ENCODE results near the gene LRRC40. TPM values are rescaled to one million over a fixed set of nuclear protein-coding genes. Genes with fewer than 3 reads are reported as not detected.
A peak's percentile ranks its signal among the peaks of the same experiment; 100 is the strongest.

Gene LRRC40
- total and polyA plus RNA-seq, 2 experiments from 2014 or later = 15.7 to 24.1 TPM

DNA sequence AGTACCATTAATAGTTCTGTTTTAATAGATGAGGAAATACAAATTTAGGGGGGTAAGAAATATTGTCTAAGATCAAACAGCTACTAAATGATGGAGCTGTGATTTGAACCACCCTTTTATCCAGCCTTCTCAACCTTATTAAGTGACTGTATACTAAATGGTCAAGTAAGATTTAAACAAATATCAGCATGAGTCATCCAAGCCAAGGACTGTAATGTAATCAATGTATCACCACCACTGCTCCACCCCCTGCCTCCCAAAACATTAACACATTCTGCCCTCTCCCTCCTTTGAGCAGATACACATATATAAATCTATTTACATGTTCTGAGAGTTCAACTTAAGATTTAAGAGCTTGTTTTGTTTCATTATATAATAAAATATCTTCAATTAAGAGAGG lies 58.9 kb downstream of the LRRC40 start:
- no peaks in the 10 kb centered on the region for H4K20me1 ChIP-seq (ENCODE audit: insufficient read depth)
- H3K4me3 ChIP-seq = no peak overlapping the region
- DNase-seq = peak; percentile 66
- no peaks in the 10 kb centered on the region for H3K79me2 ChIP-seq (ENCODE audit: insufficient read depth)
- peaks cover 23% of the 10 kb centered on the region for H3K4me1 ChIP-seq (ENCODE audit: insufficient read depth)
- TF ChIP-seq EZH2 (IDR thresholded peaks at IDR 0.05; ENCODE audit: insufficient read depth, poor library complexity, severe bottlenecking) = no peak
- TF ChIP-seq EZH2phosphoT487 (IDR thresholded peaks at IDR 0.05; ENCODE audit: insufficient read depth, low read depth) = no peak
- in situ Hi-C loops (cut with MboI) = loop anchor here (25.0 kb wide), 1 partner anchor 1659 kb away; the partner anchor contains the start of gene DEPDC1
- H3K9me2 ChIP-seq (ENCODE audit: insufficient read depth) = no peaks in the 10 kb centered on the region
- H3K27ac ChIP-seq = no peak overlapping the region
- peaks cover 11% of the 10 kb centered on the region; the same call in 1 of the 2 replicates for H3K36me3 ChIP-seq (ENCODE audit: low read depth)
- peak overlapping the region; percentile 16 for H3K4me2 ChIP-seq (ENCODE audit: unreplicated experiment)
- H3K9me3 ChIP-seq (ENCODE audit: low read depth) = no peaks in the 10 kb centered on the region
- no peak overlapping the region for H2AFZ ChIP-seq
- H3F3A ChIP-seq (ENCODE audit: insufficient read depth) = no peaks in the 10 kb centered on the region; the same call in 1 of the 2 replicates
- H3K27me3 ChIP-seq (replicated peaks; ENCODE audit: insufficient read depth) = no peaks in the 10 kb centered on the region
- H3K9ac ChIP-seq = no peak overlapping the region

DNA sequence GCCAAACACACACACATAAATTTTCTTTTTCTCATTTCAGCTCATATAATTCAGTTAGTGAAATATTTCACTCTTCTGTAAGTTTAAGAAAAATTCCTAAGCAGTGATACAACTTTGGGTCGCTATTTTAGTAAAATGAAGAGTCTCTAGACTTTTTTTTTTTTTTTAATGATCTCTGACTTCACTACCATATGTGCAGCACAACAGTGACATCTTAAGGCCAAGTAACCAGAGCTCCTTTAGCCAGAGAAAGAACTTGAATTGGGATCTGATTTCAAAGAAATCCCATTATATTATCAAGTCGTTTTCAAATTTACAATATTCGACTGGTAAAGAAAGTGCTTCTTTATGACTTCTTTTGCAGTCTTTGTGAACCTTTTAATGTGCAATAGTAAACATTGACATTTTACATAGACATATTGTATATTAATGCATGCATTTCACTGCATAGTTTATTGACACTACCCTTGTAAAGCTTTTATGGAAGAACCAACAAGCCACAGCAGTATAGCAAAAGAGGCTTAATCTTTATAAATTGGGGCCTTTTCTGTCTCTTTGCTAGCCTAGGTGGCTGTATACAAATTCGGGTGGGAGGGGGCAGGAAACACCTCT lies 62.2 kb downstream of the LRRC40 start:
- DNase-seq = peak; percentile 76
- H3K4me3 ChIP-seq = 0 out of 2 replicates have a peak overlapping the region, but pooled peaks have one; percentile 4
- no peaks in the 10 kb centered on the region for H3K9me3 ChIP-seq (ENCODE audit: low read depth)
- H3F3A ChIP-seq (ENCODE audit: insufficient read depth) = peaks cover 5% of the 10 kb centered on the region; the same call in 1 of the 2 replicates
- no peaks in the 10 kb centered on the region for H3K9me2 ChIP-seq (ENCODE audit: insufficient read depth)
- H3K4me1 ChIP-seq (ENCODE audit: insufficient read depth) = peaks cover 39% of the 10 kb centered on the region
- peaks cover 6% of the 10 kb centered on the region; the same call in 1 of the 2 replicates for H3K36me3 ChIP-seq (ENCODE audit: low read depth)
- no peaks in the 10 kb centered on the region for H3K27me3 ChIP-seq (replicated peaks; ENCODE audit: insufficient read depth)
- 15 to 19% methylated on average over 4 of the region's 4 CpGs for WGBS, 2 experiments (ENCODE audit: low coverage in 1 of 2, low lambda C conversion rate in 2 of 2, missing lambda C conversion rate in 2 of 2)
- no peak overlapping the region for H2AFZ ChIP-seq
- no peak overlapping the region for H3K27ac ChIP-seq
- TF ChIP-seq EZH2phosphoT487 (IDR thresholded peaks at IDR 0.05; ENCODE audit: insufficient read depth, low read depth) (no peak), EZH2 (IDR thresholded peaks at IDR 0.05; ENCODE audit: insufficient read depth, poor library complexity, severe bottlenecking) (no peak)
- H4K20me1 ChIP-seq (ENCODE audit: insufficient read depth) = no peaks in the 10 kb centered on the region
- H3K4me2 ChIP-seq (ENCODE audit: unreplicated experiment) = peak overlapping the region; percentile 41
- in situ Hi-C loops (cut with MboI) = loop anchor here (25.0 kb wide), 1 partner anchor 1656 kb away; the partner anchor contains the start of gene DEPDC1
- 0 out of 2 replicates have a peak overlapping the region, but pooled peaks have one; percentile 8 for H3K9ac ChIP-seq
- H3K79me2 ChIP-seq (ENCODE audit: insufficient read depth) = no peaks in the 10 kb centered on the region

DNA sequence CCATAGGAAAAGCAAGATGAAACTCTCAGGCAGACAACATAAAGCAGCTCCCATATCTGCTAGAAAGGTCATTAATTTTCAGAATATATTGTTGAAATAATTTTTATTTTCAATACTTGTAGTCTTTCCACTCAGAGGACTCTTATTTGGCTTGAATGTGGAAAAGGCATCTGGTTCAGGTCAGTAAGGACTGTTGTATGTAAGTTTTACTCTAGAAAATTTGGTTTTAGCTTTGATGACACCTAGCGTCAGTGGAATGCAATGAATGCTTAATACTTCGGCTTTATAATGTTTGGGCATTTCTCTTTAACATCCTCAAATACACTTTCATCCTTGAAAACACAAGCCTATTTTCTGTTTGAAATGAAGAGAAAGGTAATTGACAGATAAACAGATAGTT lies 63.3 kb downstream of the LRRC40 start:
- 0 out of 2 replicates have a peak overlapping the region, but pooled peaks have one; percentile 20 for H2AFZ ChIP-seq
- 0 out of 2 replicates have a peak overlapping the region, but pooled peaks have one; percentile 8 for H3K9ac ChIP-seq
- no peak overlapping the region for H3K4me3 ChIP-seq
- in situ Hi-C loops (cut with MboI) = loop anchor here (25.0 kb wide), 1 partner anchor 1655 kb away; the partner anchor contains the start of gene DEPDC1
- H3K27me3 ChIP-seq (replicated peaks; ENCODE audit: insufficient read depth) = no peaks in the 10 kb centered on the region
- peak; percentile 63 for DNase-seq
- peaks cover 39% of the 10 kb centered on the region for H3K4me1 ChIP-seq (ENCODE audit: insufficient read depth)
- no peak for TF ChIP-seq EZH2 (IDR thresholded peaks at IDR 0.05; ENCODE audit: insufficient read depth, poor library complexity, severe bottlenecking)
- no peaks in the 10 kb centered on the region for H4K20me1 ChIP-seq (ENCODE audit: insufficient read depth)
- no peaks in the 10 kb centered on the region for H3K9me2 ChIP-seq (ENCODE audit: insufficient read depth)
- 3 to 11% methylated on average over 2 of the region's 2 CpGs for WGBS, 2 experiments (ENCODE audit: low coverage in 1 of 2, low lambda C conversion rate in 2 of 2, missing lambda C conversion rate in 2 of 2)
- no peaks in the 10 kb centered on the region for H3K79me2 ChIP-seq (ENCODE audit: insufficient read depth)
- H3K36me3 ChIP-seq (ENCODE audit: low read depth) = peaks cover 6% of the 10 kb centered on the region; the same call in 1 of the 2 replicates
- peaks cover 5% of the 10 kb centered on the region; the same call in 1 of the 2 replicates for H3F3A ChIP-seq (ENCODE audit: insufficient read depth)
- peak overlapping the region; percentile 41 for H3K4me2 ChIP-seq (ENCODE audit: unreplicated experiment)
- no peak overlapping the region; the same call in 1 of the 2 replicates for H3K27ac ChIP-seq
- no peaks in the 10 kb centered on the region for H3K9me3 ChIP-seq (ENCODE audit: low read depth)

DNA sequence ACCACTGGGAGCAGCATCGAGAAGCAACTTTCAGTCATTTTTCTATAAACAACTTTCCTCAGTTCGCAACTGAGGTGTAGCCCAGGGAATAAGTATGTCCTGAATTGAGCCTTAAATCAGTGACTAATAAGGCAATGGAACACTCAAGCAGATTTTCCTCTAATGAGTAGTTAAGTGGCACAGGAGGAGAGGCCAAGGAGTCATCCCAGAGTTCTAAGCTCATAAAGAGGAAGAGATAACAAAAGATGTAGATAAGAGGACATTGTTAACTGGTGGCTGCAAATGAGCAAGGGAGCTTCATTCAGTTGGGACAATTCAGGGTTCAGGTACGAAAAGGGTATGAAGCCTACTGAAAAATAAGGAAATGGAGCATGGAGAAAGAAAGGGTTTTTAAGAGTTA lies 64.5 kb downstream of the LRRC40 start:
- Histone ChIP-seq H3K4me3 (no peak overlapping the region), H2AFZ (no peak overlapping the region), H3K9me3 (ENCODE audit: low read depth) (no peaks in the 10 kb centered on the region), H3K27ac (peak overlapping the region; percentile 35; the same call in 1 of the 2 replicates), H3K36me3 (ENCODE audit: low read depth) (peaks cover 6% of the 10 kb centered on the region; the same call in 1 of the 2 replicates), H3K4me2 (ENCODE audit: unreplicated experiment) (peak overlapping the region; percentile 44), H3K27me3 (replicated peaks; ENCODE audit: insufficient read depth) (no peaks in the 10 kb centered on the region), H3K9ac (no peak overlapping the region), H4K20me1 (ENCODE audit: insufficient read depth) (no peaks in the 10 kb centered on the region), H3K4me1 (ENCODE audit: insufficient read depth) (peaks cover 32% of the 10 kb centered on the region), H3K79me2 (ENCODE audit: insufficient read depth) (no peaks in the 10 kb centered on the region), H3F3A (ENCODE audit: insufficient read depth) (peaks cover 5% of the 10 kb centered on the region; the same call in 1 of the 2 replicates), H3K9me2 (ENCODE audit: insufficient read depth) (no peaks in the 10 kb centered on the region)
- in situ Hi-C loops (cut with MboI) = loop anchor here (25.0 kb wide), 1 partner anchor 1654 kb away; the partner anchor contains the start of gene DEPDC1
- no peak for TF ChIP-seq EZH2 (IDR thresholded peaks at IDR 0.05; ENCODE audit: insufficient read depth, poor library complexity, severe bottlenecking)
- no peak for TF ChIP-seq EZH2phosphoT487 (IDR thresholded peaks at IDR 0.05; ENCODE audit: insufficient read depth, low read depth)
- 26 to 29% methylated on average over 3 of the region's 3 CpGs for WGBS, 2 experiments (ENCODE audit: low coverage in 1 of 2, low lambda C conversion rate in 2 of 2, missing lambda C conversion rate in 2 of 2)
- DNase-seq = peak; percentile 58
